HepG2 (cell line): ENCODE results near the gene PPP1R15A. TPM values are rescaled to one million over a fixed set of nuclear protein-coding genes. Genes with fewer than 3 reads are reported as not detected.
A peak's percentile ranks its signal among the peaks of the same experiment; 100 is the strongest.

Experiments
- BORCS8-MEF2B ChIP-seq: sonication (generic); formaldehyde crosslinking; IDR thresholded peaks from 2 replicates; pipeline ENCODE4 v1.8.0; 2022; ENCODE audit warnings: mild to moderate bottlenecking, missing genetic modification reagents
- CENPT ChIP-seq: sonication (generic); formaldehyde crosslinking; IDR thresholded peaks from 2 replicates; pipeline ENCODE4 v1.8.0; 2022; ENCODE audit warnings: low read depth, mild to moderate bottlenecking, moderate library complexity, missing genetic modification reagents
- CREBL2 ChIP-seq: sonication (generic); formaldehyde crosslinking; IDR thresholded peaks from 2 replicates; pipeline ENCODE4 v1.8.1; 2023; ENCODE audit warnings: missing genetic modification reagents, mild to moderate bottlenecking, borderline replicate concordance
- FOXO1 ChIP-seq: sonication (generic); formaldehyde crosslinking; IDR thresholded peaks from 2 replicates; pipeline ENCODE4 v1.4.0; 2020; ENCODE audit warnings: missing genetic modification reagents
- HDAC6 ChIP-seq: fragments of 200-600 bp; sonication (generic); IDR thresholded peaks from 2 replicates; pipeline ENCODE4 v1.7.0; 2017; ENCODE audit warnings: mild to moderate bottlenecking, antibody characterized with exemption, low read length, low read depth
- MBD4 ChIP-seq: IDR thresholded peaks from 2 replicates; pipeline ENCODE4 v1.6.1; 2012; ENCODE audit warnings: low read length, inconsistent platforms, borderline replicate concordance
- MYPOP ChIP-seq: sonication (generic); formaldehyde crosslinking; IDR thresholded peaks from 2 replicates; pipeline ENCODE4 v1.8.1; 2023; ENCODE audit warnings: mild to moderate bottlenecking, moderate library complexity, missing genetic modification reagents
- RXRB ChIP-seq: IDR thresholded peaks from 2 replicates; pipeline ENCODE4 v1.6.1; 2016; ENCODE audit warnings: borderline replicate concordance, missing genetic modification reagents, missing compliant biosample characterization
- ZNF263 ChIP-seq: sonication (generic); formaldehyde crosslinking; IDR thresholded peaks from 2 replicates; pipeline ENCODE4 v1.4.0; 2020; ENCODE audit warnings: missing genetic modification reagents
- ZNF33B ChIP-seq: sonication (generic); formaldehyde crosslinking; IDR thresholded peaks from 2 replicates; pipeline ENCODE4 v1.5.1; 2020; ENCODE audit warnings: mild to moderate bottlenecking, missing genetic modification reagents
- ZNF446 ChIP-seq: sonication (generic); formaldehyde crosslinking; IDR thresholded peaks from 2 replicates; pipeline ENCODE4 v1.5.0; 2020; ENCODE audit warnings: mild to moderate bottlenecking, missing genetic modification reagents
- ZSCAN25 ChIP-seq: sonication (generic); formaldehyde crosslinking; IDR thresholded peaks from 2 replicates; pipeline ENCODE4 v1.8.0; 2022; ENCODE audit warnings: mild to moderate bottlenecking, missing genetic modification reagents
- ZSCAN31 ChIP-seq: sonication (generic); formaldehyde crosslinking; IDR thresholded peaks from 2 replicates; pipeline ENCODE4 v1.5.0; 2020; ENCODE audit warnings: low read depth, mild to moderate bottlenecking, missing genetic modification reagents
- polyA plus RNA-seq, 8 experiments: library from polyadenylated mRNA; depleted of rRNA in 3 of 8; stranded (reverse) in 7 of 8; unstranded in 1 of 8; fragments of >200 nt; fragmentation: Illumina TruSeq in 4 of 8; extraction: Trizol in 4 of 8; gene quantifications; 2 replicates each; pipeline versions ENCODE4 v1.2.1 to v1.2.3, GENCODE V29; 2011 to 2016; ENCODE audit warnings: low read depth in 4 of 8, missing spikeins in 1 of 8, mixed read lengths in 1 of 8; ENCODE audit not compliant: insufficient read depth in 1 of 8
- total RNA-seq, 5 experiments: library from RNA; depleted of rRNA; stranded (reverse); fragments of >200 nt; fragmentation: Illumina TruSeq; extraction: Trizol; gene quantifications; 2 replicates each; pipeline ENCODE4 v1.2.3, GENCODE V29; 2016; ENCODE audit warnings: low read depth in 1 of 5
- TF ChIP-seq, protein P1 (sequence below): sonication (generic); formaldehyde crosslinking; IDR thresholded peaks from 2 replicates; pipeline ENCODE4 v1.4.0; 2020; ENCODE audit warnings: mild to moderate bottlenecking, missing genetic modification reagents
- TF ChIP-seq, protein P2 (sequence below): sonication (generic); formaldehyde crosslinking; IDR thresholded peaks from 2 replicates; pipeline ENCODE4 v1.8.1; 2022; ENCODE audit warnings: mild to moderate bottlenecking, missing genetic modification reagents
- TF ChIP-seq, protein P3 (sequence below): sonication (generic); formaldehyde crosslinking; IDR thresholded peaks from 2 replicates; pipeline ENCODE4 v1.5.0; 2020; ENCODE audit warnings: missing genetic modification reagents, mild to moderate bottlenecking, borderline replicate concordance
- TF ChIP-seq, protein P4 (sequence below): sonication (generic); formaldehyde crosslinking; IDR thresholded peaks from 2 replicates; pipeline ENCODE4 v1.5.0; 2020; ENCODE audit warnings: missing genetic modification reagents

Gene PPP1R15A
- total and polyA plus RNA-seq, 2 of the 13 experiments (the other 11 are each of a cell fraction or from before 2014, with no cell fraction given): 15.6 to 18.5 TPM

- TF ChIP-seq, protein P1, sequence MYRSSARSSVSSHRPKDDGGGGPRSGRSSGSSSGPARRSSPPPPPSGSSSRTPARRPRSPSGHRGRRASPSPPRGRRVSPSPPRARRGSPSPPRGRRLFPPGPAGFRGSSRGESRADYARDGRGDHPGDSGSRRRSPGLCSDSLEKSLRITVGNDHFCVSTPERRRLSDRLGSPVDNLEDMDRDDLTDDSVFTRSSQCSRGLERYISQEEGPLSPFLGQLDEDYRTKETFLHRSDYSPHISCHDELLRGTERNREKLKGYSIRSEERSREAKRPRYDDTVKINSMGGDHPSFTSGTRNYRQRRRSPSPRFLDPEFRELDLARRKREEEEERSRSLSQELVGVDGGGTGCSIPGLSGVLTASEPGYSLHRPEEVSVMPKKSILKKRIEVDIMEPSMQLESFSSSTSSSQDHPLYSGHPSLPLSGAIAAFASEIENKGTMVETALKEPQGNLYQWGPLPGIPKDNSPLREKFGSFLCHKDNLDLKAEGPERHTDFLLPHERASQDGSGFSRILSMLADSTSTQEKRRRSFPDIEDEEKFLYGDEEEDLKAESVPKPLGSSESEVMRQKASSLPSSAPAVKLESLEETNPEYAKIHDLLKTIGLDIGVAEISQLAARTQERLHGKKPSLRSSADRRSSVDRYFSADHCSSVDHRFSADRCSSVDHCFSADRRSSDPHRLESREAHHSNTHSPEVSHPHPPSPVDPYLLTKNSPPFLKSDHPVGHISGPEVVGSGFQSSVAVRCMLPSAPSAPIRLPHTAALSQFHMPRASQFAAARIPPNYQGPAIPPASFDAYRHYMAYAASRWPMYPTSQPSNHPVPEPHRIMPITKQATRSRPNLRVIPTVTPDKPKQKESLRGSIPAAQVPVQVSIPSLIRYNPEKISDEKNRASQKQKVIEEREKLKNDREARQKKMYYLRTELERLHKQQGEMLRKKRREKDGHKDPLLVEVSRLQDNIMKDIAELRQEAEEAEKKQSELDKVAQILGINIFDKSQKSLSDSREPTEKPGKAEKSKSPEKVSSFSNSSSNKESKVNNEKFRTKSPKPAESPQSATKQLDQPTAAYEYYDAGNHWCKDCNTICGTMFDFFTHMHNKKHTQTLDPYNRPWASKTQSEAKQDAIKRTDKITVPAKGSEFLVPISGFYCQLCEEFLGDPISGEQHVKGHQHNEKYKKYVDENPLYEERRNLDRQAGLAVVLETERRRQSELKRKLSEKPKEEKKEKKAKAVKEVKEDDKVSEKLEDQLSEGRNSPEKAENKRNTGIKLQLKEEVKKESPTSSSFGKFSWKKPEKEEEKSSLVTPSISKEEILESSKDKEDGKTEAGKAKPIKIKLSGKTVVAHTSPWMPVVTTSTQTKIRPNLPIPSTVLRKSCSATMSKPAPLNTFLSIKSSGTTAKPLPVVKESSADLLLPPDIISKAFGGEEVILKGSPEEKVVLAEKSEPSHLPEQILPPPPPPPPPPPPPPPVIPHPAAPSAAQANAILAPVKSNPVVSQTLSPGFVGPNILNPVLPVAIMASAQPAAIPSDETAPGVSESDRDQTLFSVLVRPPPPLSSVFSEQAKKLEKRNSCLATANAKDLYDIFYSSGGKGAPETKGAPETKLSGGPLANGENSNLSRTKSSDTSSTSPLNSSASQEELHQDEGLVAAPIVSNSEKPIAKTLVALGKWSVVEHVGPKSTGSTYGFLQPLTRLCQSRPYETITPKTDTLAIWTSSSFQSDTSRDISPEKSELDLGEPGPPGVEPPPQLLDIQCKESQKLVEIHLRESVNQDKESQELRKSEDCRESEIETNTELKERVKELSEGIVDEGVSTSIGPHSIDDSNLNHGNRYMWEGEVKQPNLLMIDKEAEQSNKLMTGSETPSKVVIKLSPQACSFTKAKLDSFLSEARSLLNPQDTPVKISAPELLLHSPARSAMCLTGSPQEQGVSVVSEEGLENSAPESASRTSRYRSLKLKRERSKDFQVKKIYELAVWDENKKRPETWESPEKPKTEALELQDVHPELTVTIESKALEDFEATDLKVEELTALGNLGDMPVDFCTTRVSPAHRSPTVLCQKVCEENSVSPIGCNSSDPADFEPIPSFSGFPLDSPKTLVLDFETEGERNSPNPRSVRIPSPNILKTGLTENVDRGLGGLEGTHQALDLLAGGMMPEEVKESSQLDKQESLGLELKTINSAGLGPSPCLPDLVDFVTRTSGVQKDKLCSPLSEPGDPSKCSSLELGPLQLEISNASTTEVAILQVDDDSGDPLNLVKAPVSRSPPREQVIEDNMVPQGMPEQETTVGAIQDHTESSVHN (CRISPR knock-in tag): no peak
- no peak for TF ChIP-seq ZNF446 (CRISPR knock-in tag)
- TF ChIP-seq, protein P2, sequence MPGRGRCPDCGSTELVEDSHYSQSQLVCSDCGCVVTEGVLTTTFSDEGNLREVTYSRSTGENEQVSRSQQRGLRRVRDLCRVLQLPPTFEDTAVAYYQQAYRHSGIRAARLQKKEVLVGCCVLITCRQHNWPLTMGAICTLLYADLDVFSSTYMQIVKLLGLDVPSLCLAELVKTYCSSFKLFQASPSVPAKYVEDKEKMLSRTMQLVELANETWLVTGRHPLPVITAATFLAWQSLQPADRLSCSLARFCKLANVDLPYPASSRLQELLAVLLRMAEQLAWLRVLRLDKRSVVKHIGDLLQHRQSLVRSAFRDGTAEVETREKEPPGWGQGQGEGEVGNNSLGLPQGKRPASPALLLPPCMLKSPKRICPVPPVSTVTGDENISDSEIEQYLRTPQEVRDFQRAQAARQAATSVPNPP: no peak
- TF ChIP-seq CENPT (CRISPR knock-in tag): no peak
- TF ChIP-seq FOXO1 (CRISPR knock-in tag): no peak
- no peak for TF ChIP-seq HDAC6
- no peak for TF ChIP-seq ZSCAN31
- TF ChIP-seq, protein P3, sequence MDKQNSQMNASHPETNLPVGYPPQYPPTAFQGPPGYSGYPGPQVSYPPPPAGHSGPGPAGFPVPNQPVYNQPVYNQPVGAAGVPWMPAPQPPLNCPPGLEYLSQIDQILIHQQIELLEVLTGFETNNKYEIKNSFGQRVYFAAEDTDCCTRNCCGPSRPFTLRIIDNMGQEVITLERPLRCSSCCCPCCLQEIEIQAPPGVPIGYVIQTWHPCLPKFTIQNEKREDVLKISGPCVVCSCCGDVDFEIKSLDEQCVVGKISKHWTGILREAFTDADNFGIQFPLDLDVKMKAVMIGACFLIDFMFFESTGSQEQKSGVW (CRISPR knock-in tag): no peak
- no peak for TF ChIP-seq ZNF33B (CRISPR knock-in tag)
- no peak for TF ChIP-seq BORCS8-MEF2B
- TF ChIP-seq CREBL2 (CRISPR knock-in tag): no peak
- no peak for TF ChIP-seq MBD4
- TF ChIP-seq RXRB (CRISPR knock-in tag): 0 out of 2 replicates have a peak, but pooled peaks have one; percentile 22
- no peak; the same call in 1 of the 2 replicates for TF ChIP-seq MYPOP (CRISPR knock-in tag)
- TF ChIP-seq, protein P4, sequence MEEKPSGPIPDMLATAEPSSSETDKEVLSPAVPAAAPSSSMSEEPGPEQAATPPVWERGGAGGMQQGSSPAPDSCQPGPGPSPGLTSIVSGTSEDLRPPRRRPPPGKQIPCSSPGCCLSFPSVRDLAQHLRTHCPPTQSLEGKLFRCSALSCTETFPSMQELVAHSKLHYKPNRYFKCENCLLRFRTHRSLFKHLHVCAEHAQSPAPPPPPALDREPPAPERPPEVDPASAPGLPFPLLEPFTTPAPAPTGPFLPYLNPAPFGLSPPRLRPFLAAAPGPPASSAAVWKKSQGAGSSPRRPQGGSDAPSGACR: no peak
- no peak for TF ChIP-seq ZNF263 (CRISPR knock-in tag)
- no peak for TF ChIP-seq ZSCAN25 (CRISPR knock-in tag)
Measured at GRCh38 chr19:48868114-48868886, 3.9 kb upstream of the PPP1R15A start, which contains the start of gene PLEKHA4 (continued).
